HG03558 (cell line): ENCODE results near the gene CELSR1.

Experiments used
- ATAC-seq: cut with Tn5 transposase; IDR thresholded peaks from one replicate; pipeline ENCODE4 v1.9.1; 2021; ENCODE audit warnings: moderate number of reproducible peaks; ENCODE audit not compliant: unreplicated experiment; ENCODE audit errors: extremely low read depth

CELSR1 gene

GRCh38 chr22:46430961-46431838 is 106.2 kb downstream of the CELSR1 start:
- no peak for ATAC-seq

DNA sequence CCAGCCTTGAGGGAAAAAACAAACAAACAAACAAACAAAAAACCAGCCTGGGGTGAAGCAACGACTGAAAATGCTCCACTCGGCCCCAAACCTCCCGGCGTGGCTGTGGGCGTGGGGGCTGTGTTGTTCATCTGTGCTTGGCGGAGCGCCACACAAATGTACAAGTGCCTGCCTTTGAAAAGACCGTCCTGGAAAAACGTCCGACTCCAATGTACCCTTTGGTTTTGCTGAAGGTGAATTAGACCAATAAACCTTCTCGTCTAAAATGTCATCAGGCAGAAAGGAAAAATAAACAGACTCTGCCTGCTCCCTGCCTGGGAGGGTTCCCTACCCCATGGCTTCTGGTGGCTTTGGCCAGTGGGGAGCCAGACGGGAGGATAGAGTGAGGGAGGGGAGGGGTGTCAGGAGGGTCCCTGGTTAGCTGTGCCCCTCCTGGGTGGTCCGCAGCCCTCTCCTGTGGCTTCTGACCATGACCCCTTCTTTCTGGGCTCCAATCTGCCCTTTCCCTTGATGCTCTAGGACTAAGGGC is 108.0 kb downstream of the CELSR1 start:
- ATAC-seq = no peak

GRCh38 chr22:46428602-46429324 is 108.7 kb downstream of the CELSR1 start:
- ATAC-seq = no peak

DNA sequence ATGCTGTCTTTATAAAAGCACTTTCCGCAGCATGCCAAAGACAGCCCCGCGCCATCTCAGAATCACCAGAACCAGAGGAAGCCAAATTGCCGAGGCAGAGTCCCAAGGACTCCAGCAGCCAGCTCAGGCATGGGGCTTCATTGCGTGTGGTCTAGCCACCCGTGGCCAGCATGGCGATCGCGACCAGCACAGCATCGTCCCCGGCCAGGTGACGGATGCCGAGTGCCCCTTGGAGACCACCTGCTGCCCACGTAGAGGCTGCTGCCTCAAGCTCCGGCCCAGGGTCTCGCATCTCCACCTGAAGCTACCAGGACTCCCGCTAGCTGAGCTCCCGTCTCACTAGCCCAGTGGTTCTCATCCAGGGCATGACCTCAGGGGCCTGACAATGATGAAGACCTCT is 109.2 kb downstream of the CELSR1 start:
- ATAC-seq = no peak

- no peak for ATAC-seq
Measured at GRCh38 chr22:46425016-46425415, 112.4 kb downstream of the CELSR1 start.

DNA sequence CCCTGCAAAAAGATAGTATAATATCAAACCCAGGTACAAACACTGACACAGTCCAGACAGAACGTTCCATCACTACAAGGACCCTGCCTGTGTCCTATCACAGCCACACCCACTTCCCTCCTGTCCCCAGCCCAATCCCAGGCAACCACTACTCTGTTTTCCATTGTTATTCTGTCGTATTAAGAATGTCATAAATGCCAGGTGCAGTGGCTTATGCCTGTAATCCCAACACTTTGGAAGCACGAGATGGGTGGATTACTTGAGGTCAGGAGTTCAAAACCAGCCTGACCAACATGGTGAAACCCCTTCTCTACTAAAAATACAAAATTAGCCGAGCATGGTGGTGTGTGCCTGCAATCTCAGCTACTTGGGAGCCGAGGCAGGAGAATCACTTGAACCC is 112.9 kb downstream of the CELSR1 start:
- no peak for ATAC-seq

- ATAC-seq = no peak
Measured at GRCh38 chr22:46422896-46423295, 114.5 kb downstream of the CELSR1 start.

DNA sequence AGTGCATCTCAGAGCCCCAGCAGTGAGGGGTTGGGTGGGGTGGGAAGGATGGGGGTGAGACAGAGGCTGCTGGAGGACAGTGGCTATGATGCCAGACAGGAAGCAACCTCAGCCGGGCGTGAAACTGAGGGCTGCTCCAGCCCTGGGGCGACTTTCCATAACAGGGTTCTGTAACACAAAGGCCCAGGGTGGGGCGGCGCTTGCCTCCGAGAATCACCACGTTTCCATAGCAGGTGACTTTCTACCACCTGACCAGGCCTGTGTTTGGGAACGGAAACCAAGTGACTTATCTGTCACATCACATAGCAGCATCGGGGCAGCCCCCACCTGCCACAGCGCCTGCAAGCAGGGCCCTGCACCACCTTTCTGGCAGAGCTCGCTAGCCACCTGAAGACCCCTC is 116.2 kb downstream of the CELSR1 start:
- ATAC-seq = no peak

GRCh38 chr22:46419754-46420571 is 117.5 kb downstream of the CELSR1 start:
- ATAC-seq = no peak

DNA sequence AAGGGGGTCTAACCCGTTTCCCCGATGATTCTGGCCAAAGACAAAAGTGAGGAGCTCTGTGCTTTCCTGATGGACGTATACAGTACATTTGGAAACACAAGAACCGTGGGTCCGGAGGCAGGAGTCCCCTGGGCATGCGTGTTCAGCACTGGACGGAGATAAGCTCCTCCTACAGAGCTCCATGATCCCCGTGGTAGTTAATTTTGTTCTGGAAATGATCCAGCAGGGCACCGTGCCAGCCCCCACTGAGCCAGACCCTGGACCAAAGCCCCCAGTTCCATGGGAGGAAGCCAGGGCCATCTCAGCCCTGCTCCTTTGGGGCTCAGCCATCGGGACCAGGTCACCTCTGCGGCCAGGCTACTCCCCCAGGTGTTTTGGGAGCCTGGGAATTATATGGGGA is 118.6 kb downstream of the CELSR1 start:
- ATAC-seq = no peak

DNA sequence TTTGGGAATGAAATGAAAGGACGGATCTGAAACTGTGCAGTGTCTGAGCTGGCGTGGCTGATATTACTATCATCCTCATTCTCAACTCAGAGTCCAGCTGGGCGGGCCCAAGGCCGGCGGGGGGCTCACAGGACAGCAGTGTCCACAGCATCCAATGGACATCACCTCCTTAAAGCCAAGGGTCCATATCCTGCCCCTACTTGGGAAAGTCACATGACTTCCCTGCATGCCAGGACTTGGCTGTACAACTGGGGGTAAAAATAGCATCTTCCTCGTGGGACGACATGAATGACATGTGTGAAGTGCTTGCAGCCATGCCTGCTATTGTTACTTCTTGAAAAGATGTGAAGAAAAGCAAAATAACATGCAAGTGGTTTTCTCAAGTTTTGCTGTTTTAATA is 119.7 kb downstream of the CELSR1 start:
- ATAC-seq = no peak

- ATAC-seq = no peak
Measured at GRCh38 chr22:46416891-46417580, 120.4 kb downstream of the CELSR1 start.

- ATAC-seq = no peak
Measured at GRCh38 chr22:46416520-46416871, 120.9 kb downstream of the CELSR1 start.

DNA sequence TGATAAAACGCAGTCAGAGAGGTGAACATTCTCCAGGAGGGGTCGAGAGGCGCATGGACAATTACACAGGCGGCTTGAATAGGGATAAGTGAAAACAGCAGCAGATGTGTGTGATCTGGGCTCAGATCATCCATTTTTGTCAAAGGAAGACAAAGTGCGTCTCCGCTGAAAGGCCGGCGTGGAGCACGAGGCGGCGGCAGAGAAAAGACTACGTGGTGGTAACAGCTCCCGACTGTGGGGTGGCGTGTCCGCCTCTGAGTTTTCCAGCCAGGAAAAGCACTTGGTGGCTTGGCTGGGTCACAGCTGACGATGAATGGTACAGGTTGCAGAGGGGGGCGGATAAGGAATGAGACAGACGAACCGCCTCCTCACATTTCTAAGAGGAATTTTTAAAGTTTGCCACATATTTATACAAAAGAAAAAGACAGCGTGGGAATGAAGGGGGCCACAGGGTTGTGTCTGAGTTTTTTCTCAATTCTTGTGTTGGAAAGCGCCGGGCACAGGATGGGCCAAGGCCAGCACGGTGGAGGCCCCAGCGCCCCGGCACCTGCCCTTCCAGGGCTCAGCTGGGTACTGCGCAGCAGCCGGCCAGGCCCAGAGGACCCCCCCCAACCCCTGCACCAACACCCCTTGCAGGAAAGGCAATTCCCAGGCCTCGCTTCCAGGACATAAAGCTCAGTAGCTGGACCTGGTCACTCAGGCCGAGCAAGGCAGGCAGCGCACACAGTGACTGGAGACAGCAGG is 121.5 kb downstream of the CELSR1 start:
- ATAC-seq = no peak

- ATAC-seq = no peak
Measured at GRCh38 chr22:46414704-46415103, 122.7 kb downstream of the CELSR1 start.

DNA sequence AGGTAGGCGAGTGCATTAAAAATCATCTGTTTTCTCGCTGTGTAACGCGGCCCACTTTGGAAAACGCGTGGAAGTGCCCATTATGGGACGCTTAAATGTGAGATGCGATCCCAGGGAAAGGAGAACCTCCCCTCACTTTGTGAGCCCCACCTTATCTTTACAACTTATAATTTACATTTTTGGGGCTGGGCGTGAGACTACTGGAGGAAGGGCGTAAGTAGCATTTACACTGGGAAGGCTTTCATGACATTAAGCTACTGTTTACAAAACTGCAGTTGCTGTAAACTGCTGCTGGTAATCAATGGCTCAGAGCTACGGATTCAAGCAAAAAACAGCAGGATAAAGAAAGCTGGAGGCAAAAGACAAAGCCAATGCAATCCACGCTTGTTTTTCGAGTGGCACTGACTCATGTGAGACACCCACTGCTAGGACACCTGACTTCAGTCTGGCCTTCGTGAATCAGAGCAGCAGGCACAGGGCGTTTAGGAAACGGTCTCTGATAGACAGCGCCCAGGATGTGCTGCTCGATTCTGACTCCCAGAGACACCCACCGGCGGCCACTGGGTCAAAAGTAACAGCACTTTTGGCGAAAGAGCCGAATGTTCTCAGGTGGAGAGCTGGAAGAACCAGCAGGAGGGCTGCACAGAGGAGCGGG is 123.6 kb downstream of the CELSR1 start:
- ATAC-seq = no peak

DNA sequence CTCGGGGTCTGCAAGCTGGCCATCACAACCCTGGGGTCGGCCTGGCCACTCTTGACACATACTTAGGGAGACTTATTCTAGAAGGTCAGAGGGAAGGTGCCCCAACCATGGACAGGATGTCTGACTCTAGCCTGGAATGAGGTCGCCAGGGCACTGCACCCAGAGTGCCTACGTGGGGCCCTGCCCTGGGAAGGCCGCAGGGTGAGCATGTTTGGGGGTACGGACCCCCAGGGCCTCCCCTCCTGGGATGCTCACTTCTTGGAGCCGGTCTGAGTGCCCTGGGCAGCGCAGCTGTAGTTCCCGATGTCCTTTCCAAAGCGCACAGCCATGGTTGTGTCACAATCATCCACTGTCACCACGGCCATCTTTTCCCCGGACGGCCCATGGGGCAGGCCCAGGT is 126.1 kb downstream of the CELSR1 start:
- ATAC-seq = no peak

DNA sequence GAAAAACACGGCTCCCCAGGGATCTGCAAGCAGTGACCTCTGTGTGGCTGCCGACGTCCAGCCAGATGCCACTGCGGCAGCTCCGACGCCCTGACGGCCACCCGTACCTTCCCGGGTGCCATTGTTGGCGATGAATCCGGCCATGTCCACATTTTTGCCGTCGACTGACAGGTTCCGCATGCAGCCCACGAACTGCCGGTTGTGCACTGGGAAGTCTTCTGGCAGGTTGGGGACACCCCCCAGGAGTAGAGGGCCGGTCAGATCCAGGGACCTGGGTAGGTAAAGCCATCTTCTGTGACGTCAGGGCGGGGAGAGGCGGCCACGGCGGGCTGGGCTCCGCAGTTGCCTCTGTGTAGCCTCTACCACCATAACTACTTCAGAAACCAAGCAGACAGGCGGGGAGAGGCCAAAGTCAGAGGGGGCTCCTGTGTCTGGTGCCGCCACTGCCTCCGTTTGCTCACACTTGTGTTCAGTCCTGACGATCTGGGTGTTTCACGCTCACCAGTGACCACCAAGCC is 127.1 kb downstream of the CELSR1 start:
- no peak for ATAC-seq
